B cell (primary cell): ENCODE data around the gene ADAM19. TPM values are rescaled to one million over a fixed set of nuclear protein-coding genes. Genes with fewer than 3 reads are reported as not detected.
A peak's percentile ranks its signal among the peaks of the same experiment; 100 is the strongest.

Experiments
- ATAC-seq: fragments of 200-7000 bp; cut with Tn5 transposase; one replicate; pipeline ENCODE4 v1.10.0; 2021; ENCODE audit warnings: low read depth, mild to moderate bottlenecking, moderate number of reproducible peaks, moderate library complexity
- CTCF ChIA-PET: fragments of 350-600 bp; sonication (Branson Sonifier 250); formaldehyde crosslinking; loops from one replicate; lab custom pipeline; 2021; ENCODE audit warnings: antibody characterized with exemption, inconsistent platforms; lab: Charles Lee
- POLR2A ChIA-PET: fragments of 350-600 bp; sonication (Branson Sonifier 250); formaldehyde crosslinking; loops from one replicate; lab custom pipeline; 2021; ENCODE audit warnings: antibody characterized with exemption; lab: Charles Lee
- DNase-seq: peaks from one replicate; pipeline ENCODE4 v3.0.0; 2013
- H2AFZ ChIP-seq: 2 replicates; pipeline ENCODE4 v1.6.1; 2012; ENCODE audit warnings: mild to moderate bottlenecking, low read depth, low read length; ENCODE audit not compliant: insufficient read depth, poor library complexity, severe bottlenecking
- H3K27ac ChIP-seq, 2 donors: 1 replicate in 1 of 2; 2 replicates in 1 of 2; pipeline ENCODE4 v1.5.1; 2012 to 2013; ENCODE audit warnings: low read length in 2 of 2, mild to moderate bottlenecking in 2 of 2, moderate library complexity in 1 of 2
- H3K27me3 ChIP-seq, 4 experiments: fragments of 200-600 bp in 1 of 4; sonication (generic) in 1 of 4; replicated peaks in 1 of 4; 1 replicate in 2 of 4; 2 replicates in 2 of 4; pipeline versions ENCODE4 v1.6.1 to v1.7.0; 2013 to 2016; ENCODE audit warnings: low read length in 3 of 4, mild to moderate bottlenecking in 2 of 4, mixed read lengths in 1 of 4, moderate library complexity in 1 of 4; ENCODE audit not compliant: insufficient read depth in 4 of 4, control insufficient read depth in 3 of 4; ENCODE audit errors: control extremely low read depth in 1 of 4
- H3K36me3 ChIP-seq, 2 experiments: replicated peaks in 1 of 2; 1 replicate in 1 of 2; 2 replicates in 1 of 2; pipeline versions ENCODE4 v1.6.1 to v1.7.1; 2013; ENCODE audit warnings: low read length in 1 of 2; ENCODE audit not compliant: insufficient read depth in 2 of 2, control insufficient read depth in 1 of 2; ENCODE audit errors: control extremely low read depth in 1 of 2, extremely low read depth in 1 of 2
- H3K4me1 ChIP-seq, 2 donors: fragments of 200-600 bp in 1 of 2; sonication (generic) in 1 of 2; 1 replicate in 1 of 2; 2 replicates in 1 of 2; pipeline versions ENCODE4 v1.5.1 to v1.6.1; 2013 to 2017; ENCODE audit warnings: low read length in 2 of 2; ENCODE audit not compliant: control insufficient read depth in 2 of 2, insufficient read depth in 2 of 2
- H3K4me2 ChIP-seq: replicated peaks from 2 replicates; pipeline ENCODE3; 2012; ENCODE audit warnings: mild to moderate bottlenecking, low read depth, low read length; ENCODE audit not compliant: poor library complexity, severe bottlenecking
- H3K4me3 ChIP-seq, 5 experiments: fragments of 200-600 bp in 1 of 5; sonication (generic) in 1 of 5; 1 replicate in 3 of 5; 2 replicates in 2 of 5; pipeline versions ENCODE4 v1.5.1 to v1.7.0; 2011 to 2016; ENCODE audit warnings: low read length in 4 of 5, mild to moderate bottlenecking in 4 of 5, low read depth in 2 of 5, control low read depth in 1 of 5, moderate library complexity in 1 of 5; ENCODE audit not compliant: insufficient read depth in 1 of 5; ENCODE audit errors: control extremely low read depth in 1 of 5, extremely low read depth in 1 of 5
- H3K79me2 ChIP-seq: fragments of 200-600 bp; sonication (generic); one replicate; pipeline ENCODE4 v1.6.0; 2016; ENCODE audit warnings: low read length; ENCODE audit not compliant: control insufficient read depth, insufficient read depth
- H3K9ac ChIP-seq: fragments of 200-600 bp; sonication (generic); 2 replicates; pipeline ENCODE4 v1.6.1; 2017; ENCODE audit warnings: mild to moderate bottlenecking, low read length, moderate library complexity
- H3K9me3 ChIP-seq, 3 donors: one replicate each; pipeline versions ENCODE4 v1.6.1 to v1.7.1; 2013; ENCODE audit warnings: low read length in 2 of 3; ENCODE audit not compliant: control insufficient read depth in 2 of 3, insufficient read depth in 1 of 3; ENCODE audit errors: control extremely low read depth in 1 of 3
- H4K20me1 ChIP-seq: 2 replicates; pipeline ENCODE4 v1.6.0; 2012; ENCODE audit warnings: mild to moderate bottlenecking, low read length; ENCODE audit not compliant: insufficient read depth, control insufficient read depth, poor library complexity, severe bottlenecking
- H3K27ac Mint-ChIP-seq: one replicate; pipeline ENCODE4 v1.8.0; 2021; ENCODE audit warnings: mixed read lengths
- H3K27me3 Mint-ChIP-seq: one replicate; pipeline ENCODE4 v1.8.0; 2021; ENCODE audit warnings: mixed read lengths
- H3K4me1 Mint-ChIP-seq: one replicate; pipeline ENCODE4 v1.8.0; 2021; ENCODE audit warnings: mixed read lengths
- H3K4me3 Mint-ChIP-seq: one replicate; pipeline ENCODE4 v1.8.0; 2021; ENCODE audit warnings: mixed read lengths
- H3K9me3 Mint-ChIP-seq: one replicate; pipeline ENCODE4 v1.8.0; 2022; ENCODE audit warnings: mixed read lengths; ENCODE audit not compliant: insufficient read depth
- EZH2 ChIP-seq: IDR thresholded peaks from 2 replicates; pipeline ENCODE4 v1.6.1; 2012; ENCODE audit warnings: borderline replicate concordance, low read depth, mild to moderate bottlenecking, moderate library complexity, low read length; ENCODE audit not compliant: insufficient read depth, poor library complexity, severe bottlenecking
- WGBS: methylation state at CpG from one replicate; pipeline ENCODE4 v1.1.5; 2013; ENCODE audit warnings: missing lambda C conversion rate; ENCODE audit not compliant: insufficient coverage; 5-methylcytosine and 5-hydroxymethylcytosine counted together
- intact Hi-C: fragments of 100-400 bp; cut with micrococcal nuclease; formaldehyde crosslinking; loops from one replicate; pipeline ENCODE4 v1.10.0; 2022
- polyA plus RNA-seq: library from polyadenylated mRNA; depleted of rRNA; stranded (reverse); fragments of >200 nt; gene quantifications from 2 replicates; pipeline ENCODE4 v1.2.3, GENCODE V29; 2012
- total RNA-seq, 2 donors: library from RNA; stranded (reverse); fragments of 120-200 nt in 1 of 2; gene quantifications; 1 replicate in 1 of 2; 2 replicates in 1 of 2; pipeline versions ENCODE4 v1.2.3 to v1.2.4, GENCODE V29; 2013 to 2022
- TF ChIP-seq, protein P1 (sequence below): fragments of 200-600 bp; IDR thresholded peaks from one replicate; pipeline ENCODE4 v1.8.0; 2022; ENCODE audit warnings: antibody characterized with exemption, mild to moderate bottlenecking

ADAM19 gene
- total and polyA plus RNA-seq, 2 donors (not counting 1 experiment from before 2014, with no cell fraction given), result 110 to 171 TPM

DNA sequence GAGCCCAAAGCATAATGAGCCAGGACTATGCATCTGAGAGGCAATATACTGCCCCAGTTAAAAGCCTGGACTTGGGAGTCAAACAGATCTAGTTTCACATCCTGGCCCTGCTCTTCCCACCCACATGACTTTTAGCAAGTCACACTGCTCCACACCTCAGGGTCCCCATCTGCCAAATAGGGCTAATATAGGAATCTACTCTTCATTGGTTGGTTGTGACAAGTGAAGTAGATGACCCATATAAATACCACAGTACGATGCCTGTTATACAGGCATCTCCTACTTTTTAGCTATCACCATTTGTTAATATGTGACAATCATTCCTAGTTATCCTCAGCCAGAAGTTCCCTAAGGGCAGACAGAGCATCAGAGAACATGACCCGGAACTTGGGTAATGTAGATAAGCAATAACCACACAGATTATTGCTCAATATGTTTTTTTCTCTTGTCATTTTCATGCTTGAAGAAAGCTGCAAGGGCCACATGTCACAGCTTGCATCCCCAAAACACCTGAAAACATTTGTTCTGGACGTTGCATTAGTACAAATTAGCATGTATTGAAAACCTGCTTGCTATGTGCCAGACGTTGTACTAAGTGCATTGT lies 20.4 kb downstream of the ADAM19 start:
- Histone ChIP-seq H3K27ac (peak overlapping the region in 1 of 2 donors; percentile 68), H3K27me3 (no peaks in the 10 kb centered on the region), H3K9ac (peak overlapping the region; percentile 1), H4K20me1 (peaks cover 98% of the 10 kb centered on the region), H3K4me1 (peaks cover 75 to 79% of the 10 kb centered on the region in 2 donors), H2AFZ (no peak overlapping the region), H3K9me3 (no peaks in the 10 kb centered on the region), H3K4me3 (no peak overlapping the region), H3K4me2 (peak overlapping the region; percentile 42), H3K36me3 (peaks cover 9 to 79% of the 10 kb centered on the region in 2 experiments), H3K79me2 (peaks cover 100% of the 10 kb centered on the region)
- WGBS, result no CpG with 5 or more reads among the region's 4 CpGs
- ATAC-seq (no peak), DNase-seq (no peak)
- POLR2A ChIA-PET, result interaction anchor here (0.7 to 1.4 kb wide), 2 partner anchors 15 to 288 kb away, joined by 4 to 11 read pairs; no protein-coding TSS in a partner anchor
- no peak for TF ChIP-seq EZH2
- TF ChIP-seq, protein P1, sequence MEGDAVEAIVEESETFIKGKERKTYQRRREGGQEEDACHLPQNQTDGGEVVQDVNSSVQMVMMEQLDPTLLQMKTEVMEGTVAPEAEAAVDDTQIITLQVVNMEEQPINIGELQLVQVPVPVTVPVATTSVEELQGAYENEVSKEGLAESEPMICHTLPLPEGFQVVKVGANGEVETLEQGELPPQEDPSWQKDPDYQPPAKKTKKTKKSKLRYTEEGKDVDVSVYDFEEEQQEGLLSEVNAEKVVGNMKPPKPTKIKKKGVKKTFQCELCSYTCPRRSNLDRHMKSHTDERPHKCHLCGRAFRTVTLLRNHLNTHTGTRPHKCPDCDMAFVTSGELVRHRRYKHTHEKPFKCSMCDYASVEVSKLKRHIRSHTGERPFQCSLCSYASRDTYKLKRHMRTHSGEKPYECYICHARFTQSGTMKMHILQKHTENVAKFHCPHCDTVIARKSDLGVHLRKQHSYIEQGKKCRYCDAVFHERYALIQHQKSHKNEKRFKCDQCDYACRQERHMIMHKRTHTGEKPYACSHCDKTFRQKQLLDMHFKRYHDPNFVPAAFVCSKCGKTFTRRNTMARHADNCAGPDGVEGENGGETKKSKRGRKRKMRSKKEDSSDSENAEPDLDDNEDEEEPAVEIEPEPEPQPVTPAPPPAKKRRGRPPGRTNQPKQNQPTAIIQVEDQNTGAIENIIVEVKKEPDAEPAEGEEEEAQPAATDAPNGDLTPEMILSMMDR, result no peak
- intact Hi-C loops, result loop anchor here (2.0 kb wide), 1 partner anchor 14 kb away; no protein-coding TSS in a partner anchor
- CTCF ChIA-PET, result interaction anchor here (1.0 to 1.7 kb wide), 5 partner anchors 15 to 163 kb away, joined by 3 to 6 read pairs (median 3); no protein-coding TSS in a partner anchor
- H3K9me3 Mint-ChIP-seq, result no peaks in the 10 kb centered on the region
- H3K27ac Mint-ChIP-seq, result peak overlapping the region; percentile 84
- H3K4me1 Mint-ChIP-seq, result peaks cover 86% of the 10 kb centered on the region
- no peaks in the 10 kb centered on the region for H3K27me3 Mint-ChIP-seq
- H3K4me3 Mint-ChIP-seq, result peak overlapping the region; percentile 55
